Measurements from ENCODE around the gene UBL5.

GRCh38 chr19:9793071-9793591 lies 34.6 kb upstream of the UBL5 start:
- TF ChIP-seq EZH2 (IDR thresholded peaks at IDR 0.05; ENCODE audit: borderline replicate concordance, low read length), result no peak
- TF ChIP-seq, protein P1, sequence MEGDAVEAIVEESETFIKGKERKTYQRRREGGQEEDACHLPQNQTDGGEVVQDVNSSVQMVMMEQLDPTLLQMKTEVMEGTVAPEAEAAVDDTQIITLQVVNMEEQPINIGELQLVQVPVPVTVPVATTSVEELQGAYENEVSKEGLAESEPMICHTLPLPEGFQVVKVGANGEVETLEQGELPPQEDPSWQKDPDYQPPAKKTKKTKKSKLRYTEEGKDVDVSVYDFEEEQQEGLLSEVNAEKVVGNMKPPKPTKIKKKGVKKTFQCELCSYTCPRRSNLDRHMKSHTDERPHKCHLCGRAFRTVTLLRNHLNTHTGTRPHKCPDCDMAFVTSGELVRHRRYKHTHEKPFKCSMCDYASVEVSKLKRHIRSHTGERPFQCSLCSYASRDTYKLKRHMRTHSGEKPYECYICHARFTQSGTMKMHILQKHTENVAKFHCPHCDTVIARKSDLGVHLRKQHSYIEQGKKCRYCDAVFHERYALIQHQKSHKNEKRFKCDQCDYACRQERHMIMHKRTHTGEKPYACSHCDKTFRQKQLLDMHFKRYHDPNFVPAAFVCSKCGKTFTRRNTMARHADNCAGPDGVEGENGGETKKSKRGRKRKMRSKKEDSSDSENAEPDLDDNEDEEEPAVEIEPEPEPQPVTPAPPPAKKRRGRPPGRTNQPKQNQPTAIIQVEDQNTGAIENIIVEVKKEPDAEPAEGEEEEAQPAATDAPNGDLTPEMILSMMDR (IDR thresholded peaks at IDR 0.05; ENCODE audit: low read length), result no peak
